Type B pancreatic cell (in vitro differentiated cells): ENCODE measurements around the gene AIRE. TPM values are rescaled to one million over a fixed set of nuclear protein-coding genes. Genes with fewer than 3 reads are reported as not detected.

ENCODE experiments used
- DNase-seq: peaks from one replicate; pipeline ENCODE4 v3.0.0; 2021; ENCODE audit warnings: mixed read lengths; ENCODE audit not compliant: unreplicated experiment; ENCODE audit errors: extremely low spot score
- H3K27ac Mint-ChIP-seq: 2 replicates; pipeline ENCODE4 v1.8.0; 2021; ENCODE audit warnings: mild to moderate bottlenecking, mixed read lengths
- H3K27me3 Mint-ChIP-seq: 2 replicates; pipeline ENCODE4 v1.8.0; 2021; ENCODE audit warnings: mixed read lengths
- H3K36me3 Mint-ChIP-seq: 2 replicates; pipeline ENCODE4 v1.8.0; 2021; ENCODE audit warnings: mixed read lengths
- H3K4me1 Mint-ChIP-seq: one replicate; pipeline ENCODE4 v1.8.0; 2021; ENCODE audit warnings: mixed read lengths; ENCODE audit not compliant: unreplicated experiment
- H3K4me3 Mint-ChIP-seq: 2 replicates; pipeline ENCODE4 v1.8.0; 2021; ENCODE audit warnings: mild to moderate bottlenecking, mixed read lengths
- H3K9me3 Mint-ChIP-seq: 2 replicates; pipeline ENCODE4 v1.8.0; 2021; ENCODE audit warnings: mixed read lengths
- CTCF ChIP-seq: fragments of 200-600 bp; sonication (generic); conservative IDR thresholded peaks from 2 replicates; pipeline ENCODE4 v1.5.0; 2021; ENCODE audit warnings: antibody characterized with exemption, mild to moderate bottlenecking
- total RNA-seq: library from RNA; stranded (reverse); gene quantifications from 2 replicates; pipeline ENCODE4 v1.2.1, GENCODE V29; 2021; ENCODE audit warnings: low replicate concordance

AIRE gene
- total RNA-seq, 1 donor from 2014 or later = not detected

GRCh38 chr21:44332383-44332782, 46.7 kb downstream of the AIRE start:
- Mint-ChIP-seq H3K9me3 (no peaks in the 10 kb centered on the region), H3K36me3 (peaks cover 3% of the 10 kb centered on the region), H3K27ac (no peak overlapping the region), H3K4me1 (peaks cover 9% of the 10 kb centered on the region), H3K4me3 (no peak overlapping the region), H3K27me3 (no peaks in the 10 kb centered on the region)
- no peak for DNase-seq
- no peak for TF ChIP-seq CTCF

GRCh38 chr21:44332965-44333364, 47.3 kb downstream of the AIRE start:
- no peak for DNase-seq
- TF ChIP-seq CTCF = no peak
- H3K9me3 Mint-ChIP-seq = no peaks in the 10 kb centered on the region
- peaks cover 3% of the 10 kb centered on the region for H3K36me3 Mint-ChIP-seq
- H3K27ac Mint-ChIP-seq = no peak overlapping the region
- no peak overlapping the region for H3K4me3 Mint-ChIP-seq
- peaks cover 15% of the 10 kb centered on the region for H3K4me1 Mint-ChIP-seq
- no peaks in the 10 kb centered on the region for H3K27me3 Mint-ChIP-seq

- no peak for DNase-seq
- Mint-ChIP-seq H3K36me3 (peaks cover 3% of the 10 kb centered on the region), H3K4me1 (peaks cover 19% of the 10 kb centered on the region), H3K27ac (no peak overlapping the region), H3K4me3 (no peak overlapping the region), H3K27me3 (no peaks in the 10 kb centered on the region), H3K9me3 (no peaks in the 10 kb centered on the region)
- no peak for TF ChIP-seq CTCF
Observed at GRCh38 chr21:44333509-44334328, 48.0 kb downstream of the AIRE start.

- no peaks in the 10 kb centered on the region for H3K9me3 Mint-ChIP-seq
- no peak for DNase-seq
- TF ChIP-seq CTCF = no peak
- no peaks in the 10 kb centered on the region for H3K27me3 Mint-ChIP-seq
- no peak overlapping the region for H3K27ac Mint-ChIP-seq
- H3K4me1 Mint-ChIP-seq = peaks cover 19% of the 10 kb centered on the region
- peaks cover 3% of the 10 kb centered on the region for H3K36me3 Mint-ChIP-seq
- H3K4me3 Mint-ChIP-seq = no peak overlapping the region
Observed at GRCh38 chr21:44334329-44335030, 48.8 kb downstream of the AIRE start.

- Mint-ChIP-seq H3K36me3 (peaks cover 3% of the 10 kb centered on the region), H3K27ac (no peak overlapping the region), H3K4me3 (no peak overlapping the region), H3K9me3 (no peaks in the 10 kb centered on the region), H3K4me1 (peaks cover 22% of the 10 kb centered on the region), H3K27me3 (no peaks in the 10 kb centered on the region)
- no peak for TF ChIP-seq CTCF
- no peak for DNase-seq
Observed at GRCh38 chr21:44335266-44336059, 49.8 kb downstream of the AIRE start.
